ENCODE data around the gene RFX3.

Gene RFX3

GRCh38 chr9:3189113-3189861 is 336.5 kb downstream of the RFX3 start:
- no peak for DNase-seq

- no peak for DNase-seq
These were observed 339.1 kb downstream of the RFX3 start for GRCh38 chr9:3186751-3187150.

GRCh38 chr9:3181049-3181953 is 344.5 kb downstream of the RFX3 start:
- no peak for DNase-seq

GRCh38 chr9:3180696-3181048 is 345.1 kb downstream of the RFX3 start:
- DNase-seq, result no peak

- DNase-seq, result no peak
These were observed 346.1 kb downstream of the RFX3 start for GRCh38 chr9:3179711-3180110.

GRCh38 chr9:3177936-3178335 is 347.9 kb downstream of the RFX3 start:
- DNase-seq, result no peak

GRCh38 chr9:3177146-3177761 is 348.5 kb downstream of the RFX3 start:
- DNase-seq, result no peak

- DNase-seq, result no peak
These were observed 352.4 kb downstream of the RFX3 start for GRCh38 chr9:3173374-3173773.

- DNase-seq, result no peak
These were observed 355.0 kb downstream of the RFX3 start for GRCh38 chr9:3170819-3171218.
